ENCODE results near the gene SCN10A.

- TF ChIP-seq POLR2A (IDR thresholded peaks at IDR 0.05) (no peak), CTCF (IDR thresholded peaks at IDR 0.05) (no peak), POLR2AphosphoS5 (IDR thresholded peaks at IDR 0.05) (no peak), EP300 (IDR thresholded peaks at IDR 0.05; ENCODE audit: low read depth) (no peak)
Measured at GRCh38 chr3:38739396-38739689, 76.7 kb downstream of the SCN10A start.

Data from transverse colon (tissue), 4 donors.